Measurements from ENCODE around the gene LRIT1. TPM values are rescaled to one million over a fixed set of nuclear protein-coding genes. Genes with fewer than 3 reads are reported as not detected.

Gene LRIT1
- total RNA-seq, 1 experiment from 2014 or later, result not detected

- POLR2A ChIA-PET (ENCODE audit: unreplicated experiment), result no interaction called here
- Histone ChIP-seq H3K9me2 (ENCODE audit: insufficient read depth) (no peaks in the 10 kb centered on the region), H3K4me3 (no peak within 1 kb of the TSS), H3K27ac (no peak within 1 kb of the TSS), H4K20me1 (ENCODE audit: insufficient read depth) (no peaks in the 10 kb centered on the region; the same call in 1 of the 2 replicates), H3K36me3 (ENCODE audit: low read depth) (no peaks in the 10 kb centered on the region), H3K27me3 (ENCODE audit: insufficient read depth, low read depth) (peaks cover 66% of the 10 kb centered on the region), H3K4me1 (replicated peaks; ENCODE audit: insufficient read depth) (no peaks in the 10 kb centered on the region), H3K79me2 (ENCODE audit: low read depth) (no peaks in the 10 kb centered on the region), H3K9me3 (ENCODE audit: insufficient read depth, low read depth) (no peaks in the 10 kb centered on the region), H2AFZ (no peak within 1 kb of the TSS), H3F3A (ENCODE audit: insufficient read depth, low read depth) (no peaks in the 10 kb centered on the region), H3K4me2 (no peak within 1 kb of the TSS)
- intact Hi-C loops (cut with micrococcal nuclease; ENCODE audit: unreplicated experiment), result no loop called here
- no peak for TF ChIP-seq CTCF (conservative IDR thresholded peaks at IDR 0.05)
- no peak for TF ChIP-seq EZH2 (IDR thresholded peaks at IDR 0.05; ENCODE audit: low read depth)
- DNase-seq, result no peak
- CTCF ChIA-PET, result no interaction called here
- BruUV-seq (replicated peaks), result no TSS peak
Observed at GRCh38 chr10:84225427-84226173, 15.7 kb downstream of the LRIT1 start, which contains the start of gene LRIT2. Gene LRIT2 (minus strand): TSS chr10:84225544. CDS start chr10:84225520, 24 bp downstream.

GRCh38 chr10:84224411-84225028 is 16.8 kb downstream of the LRIT1 start:
- ChIA-PET POLR2A (ENCODE audit: unreplicated experiment) (no interaction called here), CTCF (no interaction called here)
- Histone ChIP-seq H3K9me2 (ENCODE audit: insufficient read depth) (no peaks in the 10 kb centered on the region), H3K27ac (no peak overlapping the region), H3K79me2 (ENCODE audit: low read depth) (no peaks in the 10 kb centered on the region), H2AFZ (no peak overlapping the region), H3K36me3 (ENCODE audit: low read depth) (no peaks in the 10 kb centered on the region), H3K4me2 (no peak overlapping the region), H3K4me3 (no peak overlapping the region), H3K9me3 (ENCODE audit: insufficient read depth, low read depth) (no peaks in the 10 kb centered on the region), H3F3A (ENCODE audit: insufficient read depth, low read depth) (no peaks in the 10 kb centered on the region), H3K4me1 (replicated peaks; ENCODE audit: insufficient read depth) (no peaks in the 10 kb centered on the region), H3K27me3 (ENCODE audit: insufficient read depth, low read depth) (peaks cover 64% of the 10 kb centered on the region), H4K20me1 (ENCODE audit: insufficient read depth) (no peaks in the 10 kb centered on the region; the same call in 1 of the 2 replicates)
- intact Hi-C loops (cut with micrococcal nuclease; ENCODE audit: unreplicated experiment), result no loop called here
- BruUV-seq (replicated peaks), result no TSS peak
- TF ChIP-seq CTCF (conservative IDR thresholded peaks at IDR 0.05), result no peak
- TF ChIP-seq EZH2 (IDR thresholded peaks at IDR 0.05; ENCODE audit: low read depth), result no peak
- no peak for DNase-seq

GRCh38 chr10:84221916-84222315 is 19.4 kb downstream of the LRIT1 start:
- Histone ChIP-seq H3K27ac (no peak overlapping the region), H3F3A (ENCODE audit: insufficient read depth, low read depth) (no peaks in the 10 kb centered on the region), H3K79me2 (ENCODE audit: low read depth) (no peaks in the 10 kb centered on the region), H3K27me3 (ENCODE audit: insufficient read depth, low read depth) (peaks cover 76% of the 10 kb centered on the region), H4K20me1 (ENCODE audit: insufficient read depth) (no peaks in the 10 kb centered on the region; the same call in 1 of the 2 replicates), H2AFZ (no peak overlapping the region), H3K9me2 (ENCODE audit: insufficient read depth) (no peaks in the 10 kb centered on the region), H3K4me2 (no peak overlapping the region), H3K9me3 (ENCODE audit: insufficient read depth, low read depth) (no peaks in the 10 kb centered on the region), H3K36me3 (ENCODE audit: low read depth) (no peaks in the 10 kb centered on the region), H3K4me1 (replicated peaks; ENCODE audit: insufficient read depth) (no peaks in the 10 kb centered on the region), H3K4me3 (no peak overlapping the region)
- no peak for DNase-seq
- ChIA-PET POLR2A (ENCODE audit: unreplicated experiment) (no interaction called here), CTCF (no interaction called here)
- TF ChIP-seq CTCF (conservative IDR thresholded peaks at IDR 0.05) (no peak), EZH2 (IDR thresholded peaks at IDR 0.05; ENCODE audit: low read depth) (no peak)
- intact Hi-C loops (cut with micrococcal nuclease; ENCODE audit: unreplicated experiment), result no loop called here
- no TSS peak for BruUV-seq (replicated peaks)

Measured in PC-9 (cell line).